GM18951 (cell line): ENCODE measurements around the gene ACRV1.
"Not testable (repeated sequence)": the region's sequence is repeated elsewhere in the genome, so short reads cannot be mapped to it uniquely, and the experiment has no call there.

Experiments
- POLR2A ChIP-seq: IDR thresholded peaks from 4 replicates; pipeline ENCODE4 v1.6.1; 2011; ENCODE audit warnings: mild to moderate bottlenecking; ENCODE audit not compliant: insufficient read length, insufficient read depth; ENCODE audit errors: extremely low read depth
- in situ Hi-C: fragments of 300-500 bp; cut with MboI; formaldehyde crosslinking; loops from one replicate; pipeline ENCODE4 v1.12.0; 2022; ENCODE audit warnings: low sequenced_read_pairs, mixed read lengths, inconsistent platforms; ENCODE audit not compliant: unreplicated experiment

ACRV1 gene

GRCh38 chr11:125680747-125681146 is at the start of gene ACRV1:
ACRV1 (minus strand) TSS chr11:125680847; CDS start chr11:125680780, 67 bp downstream.
- no peak for TF ChIP-seq POLR2A
- in situ Hi-C loops: no loop called here

- no peak for TF ChIP-seq POLR2A
- in situ Hi-C loops: no loop called here
Measured at GRCh38 chr11:125728969-125729368, 48.3 kb upstream of the ACRV1 start.

- in situ Hi-C loops: no loop called here
Measured at GRCh38 chr11:125724125-125724524, 43.5 kb upstream of the ACRV1 start.

GRCh38 chr11:125720781-125721180 is 40.1 kb upstream of the ACRV1 start:
- no peak for TF ChIP-seq POLR2A
- in situ Hi-C loops: no loop called here

More at GRCh38 chr11:125724125-125724524, 43.5 kb upstream of the ACRV1 start:
- no peak for TF ChIP-seq POLR2A

GRCh38 chr11:125704686-125705085 is 24.0 kb upstream of the ACRV1 start:
- in situ Hi-C loops: not testable (repeated sequence)

GRCh38 chr11:125701858-125702621 is 21.4 kb upstream of the ACRV1 start:
- in situ Hi-C loops: no loop called here
- TF ChIP-seq POLR2A: no peak

GRCh38 chr11:125701018-125701610 is 20.5 kb upstream of the ACRV1 start:
- in situ Hi-C loops: no loop called here
- no peak for TF ChIP-seq POLR2A

- no peak for TF ChIP-seq POLR2A
- in situ Hi-C loops: no loop called here
Measured at GRCh38 chr11:125694951-125695350, 14.3 kb upstream of the ACRV1 start.

- in situ Hi-C loops: no loop called here
- TF ChIP-seq POLR2A: no peak
Measured at GRCh38 chr11:125692887-125693286, 12.2 kb upstream of the ACRV1 start.

GRCh38 chr11:125690006-125690405 is 9.4 kb upstream of the ACRV1 start:
- no peak for TF ChIP-seq POLR2A
- in situ Hi-C loops: no loop called here

GRCh38 chr11:125689274-125689859 is 8.7 kb upstream of the ACRV1 start:
- in situ Hi-C loops: no loop called here
- no peak for TF ChIP-seq POLR2A

GRCh38 chr11:125688632-125689031 is 8.0 kb upstream of the ACRV1 start:
- no peak for TF ChIP-seq POLR2A
- in situ Hi-C loops: no loop called here

- in situ Hi-C loops: no loop called here
- no peak for TF ChIP-seq POLR2A
Measured at GRCh38 chr11:125688066-125688465, 7.4 kb upstream of the ACRV1 start.

GRCh38 chr11:125685228-125685627 is 4.6 kb upstream of the ACRV1 start:
- in situ Hi-C loops: no loop called here
- TF ChIP-seq POLR2A: no peak
